ENCODE data around the gene PYGM.
A peak's percentile ranks its signal among the peaks of the same experiment; 100 is the strongest.

Gene PYGM

DNA sequence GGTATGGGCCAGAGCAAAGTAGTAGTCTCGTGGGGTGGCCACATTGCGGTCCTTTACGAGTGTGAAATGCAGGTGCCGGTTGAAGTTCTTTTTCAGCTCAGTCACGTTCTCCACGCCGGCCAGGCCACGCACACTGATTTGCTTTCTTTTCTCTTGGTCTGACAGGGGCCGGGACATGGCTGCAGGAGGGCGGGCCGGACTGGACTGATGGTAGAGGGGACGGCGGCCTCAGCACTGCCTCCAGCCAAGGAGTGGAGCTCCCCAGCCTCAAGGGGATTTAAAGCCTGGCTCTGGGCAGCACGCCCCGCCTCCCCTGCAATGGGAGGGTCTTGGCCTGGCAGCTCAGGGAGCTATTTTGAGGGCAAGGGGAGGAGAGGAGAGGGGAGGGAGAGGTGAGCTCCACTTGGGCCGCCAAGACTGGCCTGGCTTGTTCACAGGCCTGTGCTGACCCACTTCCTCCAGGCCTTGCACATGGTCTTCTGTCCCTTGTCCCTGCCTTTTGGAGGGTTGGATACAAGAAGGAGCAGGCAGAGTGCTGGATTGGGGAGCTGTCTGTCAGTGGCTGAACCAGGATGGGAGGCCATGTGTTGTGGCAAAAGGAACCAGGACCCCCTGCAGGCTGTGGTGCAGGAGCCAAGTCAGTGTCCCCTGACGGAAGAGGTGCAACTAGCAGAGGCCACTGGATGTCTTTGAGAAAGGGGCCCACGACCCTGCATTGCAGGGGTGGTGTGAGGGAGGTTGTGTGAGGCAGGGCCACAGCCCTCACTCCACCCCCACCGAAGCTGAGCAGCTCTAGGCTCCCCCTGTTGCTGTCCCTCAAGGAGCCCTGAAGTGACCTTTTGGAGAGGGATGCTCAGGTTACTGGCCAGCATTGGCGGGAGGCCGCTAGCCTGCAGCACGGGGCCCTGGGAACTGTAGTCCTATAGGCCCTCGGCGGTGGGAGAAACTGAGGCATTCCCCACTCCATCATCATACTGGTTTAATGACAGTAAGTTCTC, at the start of gene PYGM:
Gene PYGM, minus strand, starts transcription at position 253 of the 998 bp plus-strand sequence. Its CDS starts 76 bp downstream, at position 177.
- TF ChIP-seq ZFX (IDR thresholded peaks at IDR 0.05; ENCODE audit: borderline replicate concordance), result no peak
- TF ChIP-seq, protein P1, sequence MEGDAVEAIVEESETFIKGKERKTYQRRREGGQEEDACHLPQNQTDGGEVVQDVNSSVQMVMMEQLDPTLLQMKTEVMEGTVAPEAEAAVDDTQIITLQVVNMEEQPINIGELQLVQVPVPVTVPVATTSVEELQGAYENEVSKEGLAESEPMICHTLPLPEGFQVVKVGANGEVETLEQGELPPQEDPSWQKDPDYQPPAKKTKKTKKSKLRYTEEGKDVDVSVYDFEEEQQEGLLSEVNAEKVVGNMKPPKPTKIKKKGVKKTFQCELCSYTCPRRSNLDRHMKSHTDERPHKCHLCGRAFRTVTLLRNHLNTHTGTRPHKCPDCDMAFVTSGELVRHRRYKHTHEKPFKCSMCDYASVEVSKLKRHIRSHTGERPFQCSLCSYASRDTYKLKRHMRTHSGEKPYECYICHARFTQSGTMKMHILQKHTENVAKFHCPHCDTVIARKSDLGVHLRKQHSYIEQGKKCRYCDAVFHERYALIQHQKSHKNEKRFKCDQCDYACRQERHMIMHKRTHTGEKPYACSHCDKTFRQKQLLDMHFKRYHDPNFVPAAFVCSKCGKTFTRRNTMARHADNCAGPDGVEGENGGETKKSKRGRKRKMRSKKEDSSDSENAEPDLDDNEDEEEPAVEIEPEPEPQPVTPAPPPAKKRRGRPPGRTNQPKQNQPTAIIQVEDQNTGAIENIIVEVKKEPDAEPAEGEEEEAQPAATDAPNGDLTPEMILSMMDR (IDR thresholded peaks at IDR 0.05), result no peak
- peak within 1 kb of the TSS; percentile 50; the same call in 1 of the 2 replicates for H3K27ac ChIP-seq

DNA sequence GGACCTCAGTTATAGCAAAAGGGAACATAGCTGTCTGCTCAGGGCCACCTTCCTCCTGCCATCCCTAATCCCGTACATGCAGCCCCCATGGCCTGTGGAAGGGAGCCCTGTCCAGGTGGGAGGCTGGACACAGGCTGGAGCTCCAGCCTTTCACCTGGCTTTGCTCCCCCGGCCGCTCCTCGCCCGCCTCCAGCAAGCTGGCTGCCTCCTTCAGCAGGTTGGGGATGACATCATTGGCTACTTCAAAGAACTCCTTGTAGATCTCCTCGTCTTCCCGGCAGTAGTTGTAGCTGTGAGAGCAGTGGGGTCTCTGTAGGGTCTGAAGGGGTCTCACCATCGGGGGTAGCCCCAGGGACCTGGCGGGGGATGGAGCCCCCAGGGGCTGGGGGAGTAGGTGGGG, 45.7 kb upstream of the PYGM start:
- TF ChIP-seq, protein P1 (IDR thresholded peaks at IDR 0.05), result no peak
- TF ChIP-seq ZFX (IDR thresholded peaks at IDR 0.05; ENCODE audit: borderline replicate concordance), result no peak
- H3K27ac ChIP-seq, result peak overlapping the region; percentile 88

- peak overlapping the region; percentile 88 for H3K27ac ChIP-seq
Measured at GRCh38 chr11:64804346-64805210, 44.8 kb upstream of the PYGM start.

GRCh38 chr11:64803846-64804345, 44.1 kb upstream of the PYGM start:
- peak overlapping the region; percentile 88 for H3K27ac ChIP-seq
- TF ChIP-seq, protein P1 (IDR thresholded peaks at IDR 0.05), result no peak
- no peak for TF ChIP-seq ZFX (IDR thresholded peaks at IDR 0.05; ENCODE audit: borderline replicate concordance)

More at GRCh38 chr11:64804346-64805210, 44.8 kb upstream of the PYGM start:
- TF ChIP-seq, protein P1 (IDR thresholded peaks at IDR 0.05), result peak; percentile 51
- TF ChIP-seq ZFX (IDR thresholded peaks at IDR 0.05; ENCODE audit: borderline replicate concordance), result no peak

- peak within 1 kb of the TSS; percentile 88 for H3K27ac ChIP-seq
- TF ChIP-seq ZFX (IDR thresholded peaks at IDR 0.05; ENCODE audit: borderline replicate concordance), result no peak
- TF ChIP-seq, protein P1 (IDR thresholded peaks at IDR 0.05), result peak; percentile 65
Measured at GRCh38 chr11:64803158-64803845, 43.5 kb upstream of the PYGM start, which contains the start of gene MAP4K2. MAP4K2 (minus strand) TSS chr11:64803214; CDS start chr11:64803149, 65 bp downstream.

DNA sequence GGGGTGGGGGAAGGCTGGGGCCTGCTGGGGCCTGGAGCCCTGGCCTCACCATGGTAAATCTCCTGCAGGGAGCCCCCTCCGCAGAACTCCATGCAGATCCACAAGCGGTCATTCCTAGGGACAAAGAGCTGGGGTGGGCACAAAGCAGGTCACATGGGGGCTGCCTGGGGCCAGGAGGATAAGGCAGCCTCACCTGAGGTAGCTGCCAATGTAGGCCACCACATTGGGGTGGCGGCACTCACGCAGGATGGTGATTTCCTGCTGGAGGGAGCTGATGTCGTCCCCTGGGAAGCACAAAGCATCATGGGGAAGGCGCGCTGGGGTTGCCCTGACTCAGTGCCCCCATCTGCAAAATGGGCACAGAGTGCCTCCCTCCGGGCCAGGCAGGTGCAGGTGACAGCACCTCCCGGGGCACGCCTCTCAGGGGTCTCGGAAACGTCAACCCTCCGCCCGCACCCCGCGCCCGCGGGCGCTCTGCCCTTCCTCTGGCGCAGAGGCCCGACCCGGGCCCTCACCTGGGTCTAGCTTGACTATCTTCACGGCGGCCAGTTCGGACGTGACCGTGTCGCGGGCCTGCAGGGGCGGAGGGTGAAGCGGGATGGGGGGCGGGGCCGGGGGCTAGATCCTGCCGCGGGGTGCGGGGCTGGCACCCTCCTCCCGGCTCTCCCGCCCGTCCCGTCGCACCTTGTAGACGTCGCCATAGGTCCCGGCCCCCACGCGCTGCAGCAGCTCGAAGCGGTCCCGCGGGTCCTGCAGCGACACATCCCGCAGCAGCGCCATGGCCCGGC, 42.8 kb upstream of the PYGM start:
- no peak for TF ChIP-seq ZFX (IDR thresholded peaks at IDR 0.05; ENCODE audit: borderline replicate concordance)
- TF ChIP-seq, protein P1 (IDR thresholded peaks at IDR 0.05), result no peak
- H3K27ac ChIP-seq, result peak overlapping the region; percentile 88
